Endodermal cell (in vitro differentiated cells): ENCODE data around the gene STAMBP. TPM values are rescaled to one million over a fixed set of nuclear protein-coding genes. Genes with fewer than 3 reads are reported as not detected.

ENCODE experiments used
- DNase-seq: peaks from one replicate; pipeline ENCODE4 v3.0.0-alpha.2; 2017
- H3K27ac ChIP-seq: 2 replicates; pipeline ENCODE4 v1.5.1; 2013; ENCODE audit warnings: mild to moderate bottlenecking, low read depth, low read length, moderate library complexity
- H3K27me3 ChIP-seq: 2 replicates; pipeline ENCODE4 v1.6.1; 2013; ENCODE audit warnings: mild to moderate bottlenecking, low read length, moderate library complexity; ENCODE audit not compliant: insufficient read depth, control insufficient read depth, poor library complexity, severe bottlenecking
- H3K36me3 ChIP-seq: 2 replicates; pipeline ENCODE4 v1.7.0; 2013; ENCODE audit warnings: mild to moderate bottlenecking, low read length, moderate library complexity; ENCODE audit not compliant: control insufficient read depth, insufficient read depth
- H3K4me1 ChIP-seq: one replicate; pipeline ENCODE4 v1.7.0; 2013; ENCODE audit warnings: low read length; ENCODE audit not compliant: control insufficient read depth, insufficient read depth
- H3K4me3 ChIP-seq: 2 replicates; pipeline ENCODE4 v1.5.1; 2013; ENCODE audit warnings: mild to moderate bottlenecking, low read length, moderate library complexity
- H3K9ac ChIP-seq: 2 replicates; pipeline ENCODE4 v1.6.1; 2013; ENCODE audit warnings: mild to moderate bottlenecking, low read length, moderate library complexity; ENCODE audit not compliant: poor library complexity, severe bottlenecking; ENCODE audit errors: extremely low read depth
- H3K9me3 ChIP-seq: 2 replicates; pipeline ENCODE4 v1.6.1; 2013; ENCODE audit warnings: mild to moderate bottlenecking, low read length, moderate library complexity; ENCODE audit not compliant: control insufficient read depth
- H3K27ac Mint-ChIP-seq: 2 replicates; pipeline ENCODE4 v1.8.0; 2020; ENCODE audit warnings: mixed read lengths
- H3K27me3 Mint-ChIP-seq: 2 replicates; pipeline ENCODE4 v1.8.0; 2021; ENCODE audit warnings: mild to moderate bottlenecking, mixed read lengths; ENCODE audit not compliant: insufficient read depth
- H3K36me3 Mint-ChIP-seq: 2 replicates; pipeline ENCODE4 v1.8.0; 2020; ENCODE audit warnings: low read depth, mixed read lengths
- H3K4me1 Mint-ChIP-seq: 2 replicates; pipeline ENCODE4 v1.8.0; 2020; ENCODE audit warnings: mixed read lengths
- H3K4me3 Mint-ChIP-seq: 2 replicates; pipeline ENCODE4 v1.8.0; 2020; ENCODE audit warnings: mild to moderate bottlenecking, moderate library complexity, mixed read lengths
- H3K9me3 Mint-ChIP-seq: 2 replicates; pipeline ENCODE4 v1.8.0; 2020; ENCODE audit warnings: mild to moderate bottlenecking, mixed read lengths
- WGBS, 2 experiments: methylation state at CpG; one replicate each; pipeline versions ENCODE4 v1.1.5 to v1.1.7; 2013; ENCODE audit warnings: missing lambda C conversion rate in 2 of 2, mixed read lengths in 1 of 2; ENCODE audit not compliant: insufficient coverage in 1 of 2, insufficient read length in 1 of 2; 5-methylcytosine and 5-hydroxymethylcytosine counted together
- total RNA-seq, 2 donors: library from RNA; stranded (reverse); fragmentation: NEBNext Ultra II Directional in 1 of 2; extraction: Animal tissue kit (Norgen Biotek cat#: 25700) in 1 of 2; gene quantifications; 2 replicates in 1 of 2; 3 replicates in 1 of 2; pipeline ENCODE4 v1.2.1, GENCODE V29; 2021
- TF ChIP-seq, protein P1 (sequence below): fragments of 200-600 bp; sonication (generic); conservative IDR thresholded peaks from 2 replicates; pipeline ENCODE4 v1.5.0; 2021; ENCODE audit warnings: antibody characterized with exemption, mild to moderate bottlenecking

STAMBP gene
- total RNA-seq, 2 donors from 2014 or later: 41.6 to 42.4 TPM

DNA sequence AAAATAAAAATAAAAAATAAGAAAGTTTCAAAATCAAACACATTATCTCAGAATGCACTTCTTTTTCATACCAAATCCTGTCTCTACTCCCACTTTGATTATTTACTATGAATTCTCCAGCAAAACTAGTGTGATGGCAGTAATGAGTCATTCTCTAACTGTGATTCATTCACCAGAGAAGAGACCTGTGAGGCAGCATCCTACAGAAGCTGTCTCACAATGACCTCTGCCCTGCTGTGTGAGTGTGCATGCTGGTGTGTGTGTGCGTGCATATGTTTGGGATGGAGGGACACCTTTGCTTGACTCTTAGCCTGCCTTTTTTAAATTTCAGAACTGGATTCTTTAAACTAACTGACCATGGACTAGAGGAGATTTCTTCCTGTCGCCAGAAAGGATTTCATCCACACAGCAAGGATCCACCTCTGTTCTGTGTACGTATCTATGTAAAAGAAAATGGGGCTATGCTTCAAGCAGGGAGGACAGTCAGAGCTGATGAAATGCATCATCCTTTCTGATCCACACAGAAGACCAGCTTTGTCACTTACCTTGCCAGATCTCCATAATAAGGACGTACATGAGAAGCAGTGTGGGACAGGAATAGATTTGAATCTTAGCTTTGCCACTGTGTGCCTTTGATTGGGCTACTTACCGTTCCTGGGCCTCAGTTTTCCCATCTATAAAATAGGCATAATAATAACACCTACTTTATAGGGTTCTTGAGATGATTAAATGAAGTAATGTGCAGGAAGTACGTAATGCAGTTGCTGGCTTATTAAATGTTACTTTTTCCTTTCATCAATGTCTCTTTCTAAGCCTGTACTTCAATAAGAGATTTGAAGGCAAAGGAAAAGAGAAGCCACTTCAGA, 31.2 kb downstream of the STAMBP start:
- Histone ChIP-seq H3K27ac (no peak overlapping the region), H3K4me3 (no peak overlapping the region), H3K9ac (no peak overlapping the region), H3K27me3 (no peaks in the 10 kb centered on the region), H3K4me1 (no peaks in the 10 kb centered on the region), H3K9me3 (no peaks in the 10 kb centered on the region), H3K36me3 (peaks cover 87% of the 10 kb centered on the region)
- Mint-ChIP-seq H3K27me3 (no peaks in the 10 kb centered on the region), H3K27ac (no peak overlapping the region), H3K36me3 (peaks cover 71% of the 10 kb centered on the region), H3K4me1 (no peaks in the 10 kb centered on the region), H3K9me3 (no peaks in the 10 kb centered on the region), H3K4me3 (no peak overlapping the region)
- WGBS, 2 experiments: 96 to 100% methylated on average over 1 to 6 of the region's 6 CpGs
- no peak for DNase-seq
- TF ChIP-seq, protein P1, sequence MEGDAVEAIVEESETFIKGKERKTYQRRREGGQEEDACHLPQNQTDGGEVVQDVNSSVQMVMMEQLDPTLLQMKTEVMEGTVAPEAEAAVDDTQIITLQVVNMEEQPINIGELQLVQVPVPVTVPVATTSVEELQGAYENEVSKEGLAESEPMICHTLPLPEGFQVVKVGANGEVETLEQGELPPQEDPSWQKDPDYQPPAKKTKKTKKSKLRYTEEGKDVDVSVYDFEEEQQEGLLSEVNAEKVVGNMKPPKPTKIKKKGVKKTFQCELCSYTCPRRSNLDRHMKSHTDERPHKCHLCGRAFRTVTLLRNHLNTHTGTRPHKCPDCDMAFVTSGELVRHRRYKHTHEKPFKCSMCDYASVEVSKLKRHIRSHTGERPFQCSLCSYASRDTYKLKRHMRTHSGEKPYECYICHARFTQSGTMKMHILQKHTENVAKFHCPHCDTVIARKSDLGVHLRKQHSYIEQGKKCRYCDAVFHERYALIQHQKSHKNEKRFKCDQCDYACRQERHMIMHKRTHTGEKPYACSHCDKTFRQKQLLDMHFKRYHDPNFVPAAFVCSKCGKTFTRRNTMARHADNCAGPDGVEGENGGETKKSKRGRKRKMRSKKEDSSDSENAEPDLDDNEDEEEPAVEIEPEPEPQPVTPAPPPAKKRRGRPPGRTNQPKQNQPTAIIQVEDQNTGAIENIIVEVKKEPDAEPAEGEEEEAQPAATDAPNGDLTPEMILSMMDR: no peak

- no peaks in the 10 kb centered on the region for H3K9me3 Mint-ChIP-seq
- Histone ChIP-seq H3K36me3 (peaks cover 86% of the 10 kb centered on the region), H3K9ac (no peak overlapping the region), H3K27ac (no peak overlapping the region), H3K4me3 (no peak overlapping the region), H3K9me3 (no peaks in the 10 kb centered on the region), H3K4me1 (no peaks in the 10 kb centered on the region), H3K27me3 (no peaks in the 10 kb centered on the region)
- peaks cover 64% of the 10 kb centered on the region for H3K36me3 Mint-ChIP-seq
- H3K27me3 Mint-ChIP-seq: no peaks in the 10 kb centered on the region
- TF ChIP-seq, protein P1: no peak
- WGBS, 2 experiments: 82 to 83% methylated on average over 1 to 2 of the region's 2 CpGs
- no peak overlapping the region for H3K4me3 Mint-ChIP-seq
- no peak for DNase-seq
- H3K4me1 Mint-ChIP-seq: no peaks in the 10 kb centered on the region
- H3K27ac Mint-ChIP-seq: no peak overlapping the region
Observed at GRCh38 chr2:73862987-73863386, 34.2 kb downstream of the STAMBP start.

DNA sequence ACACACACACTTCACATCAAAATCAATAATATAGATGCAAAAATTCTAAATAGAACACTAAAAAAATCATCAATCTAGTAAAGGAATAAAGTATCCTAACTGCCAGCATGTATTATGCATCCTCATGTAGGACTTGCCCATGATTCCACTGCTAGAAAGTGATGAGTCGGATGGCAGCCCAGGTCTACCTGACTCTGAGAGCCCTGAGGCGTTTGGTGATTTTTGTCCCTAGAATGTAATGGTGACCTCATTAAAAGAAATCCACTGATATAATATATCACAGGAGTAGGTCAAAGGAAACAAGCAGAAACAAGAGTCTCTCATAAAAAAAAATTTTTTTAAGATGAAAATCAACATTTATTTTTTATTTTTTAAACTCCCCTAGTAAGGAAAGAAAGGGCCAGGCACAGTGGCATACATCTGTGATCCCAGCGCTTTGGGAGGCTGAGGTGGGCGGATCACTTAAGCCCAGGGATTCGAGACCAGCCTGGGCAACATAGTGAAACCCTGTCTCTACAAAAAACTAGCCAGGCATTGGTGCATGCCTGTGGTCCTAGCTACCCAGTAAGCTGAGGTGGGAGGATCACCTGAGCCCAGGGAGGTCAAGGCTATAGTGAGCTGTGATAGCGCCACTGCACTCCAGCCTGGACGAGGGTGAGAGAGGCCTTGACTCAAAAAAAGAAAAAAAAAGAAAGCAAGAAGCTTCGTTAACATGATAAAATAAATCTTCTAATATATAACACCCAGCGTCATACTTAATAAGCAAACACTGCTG, 39.6 kb downstream of the STAMBP start:
- Mint-ChIP-seq H3K36me3 (peaks cover 33% of the 10 kb centered on the region), H3K4me1 (no peaks in the 10 kb centered on the region), H3K27me3 (no peaks in the 10 kb centered on the region), H3K9me3 (no peaks in the 10 kb centered on the region), H3K27ac (no peak overlapping the region), H3K4me3 (no peak overlapping the region)
- no peak overlapping the region for H3K9ac ChIP-seq
- TF ChIP-seq, protein P1: no peak
- H3K9me3 ChIP-seq: no peaks in the 10 kb centered on the region
- no peak overlapping the region for H3K4me3 ChIP-seq
- H3K4me1 ChIP-seq: no peaks in the 10 kb centered on the region
- no peak overlapping the region for H3K27ac ChIP-seq
- peaks cover 38% of the 10 kb centered on the region for H3K36me3 ChIP-seq
- WGBS, 2 experiments: 92 to 100% methylated on average over 3 to 8 of the region's 9 CpGs
- DNase-seq: peak; percentile 55
- no peaks in the 10 kb centered on the region for H3K27me3 ChIP-seq
